SKM-1 treated with dmso at 0.1 percent for 144 hours (cell line): ENCODE measurements around the gene WDR64.
"Not testable (repeated sequence)": the region's sequence is repeated elsewhere in the genome, so short reads cannot be mapped to it uniquely, and the experiment has no call there.

Source experiments
- DNase-seq: peaks from one replicate; lab custom pipeline; 2025; ENCODE audit not compliant: unreplicated experiment; lab: John Stamatoyannopoulos, UW

The WDR64 gene

DNA sequence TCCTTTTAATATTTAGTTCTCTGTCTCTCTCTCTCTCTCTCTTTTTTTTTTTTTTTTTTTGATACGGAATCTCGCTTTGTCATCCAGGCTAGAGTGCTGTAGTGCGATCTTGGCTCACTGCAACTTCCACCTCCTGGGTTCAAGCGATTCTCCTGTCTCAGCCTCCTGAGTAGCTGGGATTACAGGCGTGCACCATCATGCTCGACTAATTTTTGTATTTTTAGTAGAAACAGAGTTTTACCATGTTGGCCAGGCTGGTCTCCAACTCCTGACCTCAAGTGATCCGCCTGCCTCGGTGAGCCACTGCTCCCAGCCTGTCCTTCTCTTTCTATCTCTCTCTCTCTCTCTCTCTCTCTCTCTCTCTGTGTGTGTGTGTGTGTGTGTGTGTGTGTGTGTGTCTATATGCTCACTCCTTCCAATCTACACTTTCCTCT, 83.4 kb downstream of the WDR64 start:
- DNase-seq = not testable (repeated sequence)

DNA sequence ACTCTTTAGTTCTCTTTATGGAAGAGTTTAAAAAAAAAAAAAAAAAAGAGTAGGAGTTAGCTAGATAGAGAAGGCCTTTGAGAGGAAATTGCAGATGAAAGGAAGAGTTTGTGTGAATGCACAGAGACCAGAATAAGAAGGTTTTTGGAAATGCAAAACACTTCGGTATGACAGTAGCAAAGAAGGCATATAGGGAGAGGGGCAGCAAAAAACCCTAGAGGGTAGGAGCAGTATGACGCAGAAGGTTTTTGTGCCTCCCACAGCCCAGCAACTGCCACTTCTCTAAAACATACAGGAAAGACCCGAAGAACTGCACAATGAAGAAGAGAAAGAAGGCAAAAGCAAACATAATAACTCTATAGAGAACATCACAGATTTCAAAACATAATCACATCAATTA, 84.3 kb downstream of the WDR64 start:
- DNase-seq = no peak

DNA sequence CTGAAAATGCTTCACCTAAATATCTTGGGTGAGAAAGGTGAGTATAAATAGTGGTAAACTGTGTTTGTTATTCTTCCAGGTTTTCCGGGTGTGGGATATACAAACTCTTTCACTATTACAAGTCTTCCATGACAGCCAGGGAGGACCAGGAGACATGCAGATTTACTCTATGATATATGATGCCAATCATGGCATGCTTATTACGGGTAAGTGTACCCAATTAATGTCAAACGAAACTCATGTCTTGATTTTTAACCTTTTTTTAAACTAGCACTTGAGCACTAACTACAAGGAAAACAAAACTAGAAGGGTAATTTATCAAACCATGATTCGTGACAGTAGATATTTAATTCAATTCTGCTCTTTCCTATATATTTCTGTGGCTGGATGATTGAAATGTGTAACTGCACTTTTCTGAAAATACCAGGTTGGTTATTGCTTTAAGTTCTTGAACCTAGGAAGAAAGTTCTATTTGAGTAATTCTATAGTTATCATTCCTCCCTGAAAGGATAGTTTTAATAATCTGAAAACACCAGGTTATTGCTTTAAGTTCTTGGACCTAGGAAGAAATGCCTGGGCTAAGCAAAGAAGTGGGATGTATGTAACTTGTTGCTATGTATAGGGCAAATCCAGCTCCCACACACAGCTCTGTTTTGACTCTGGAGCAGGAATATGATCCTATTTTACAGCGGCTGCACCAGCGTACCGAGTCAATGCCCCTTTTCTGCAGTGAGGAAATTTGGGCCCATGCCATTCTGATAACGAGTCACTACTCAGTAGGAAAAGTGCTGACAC, 86.4 kb downstream of the WDR64 start:
- DNase-seq = no peak

- DNase-seq = no peak
Observed at GRCh38 chr1:241742084-241742483, 90.0 kb downstream of the WDR64 start.

GRCh38 chr1:241744591-241744990, 92.5 kb downstream of the WDR64 start:
- no peak for DNase-seq

- no peak for DNase-seq
Observed at GRCh38 chr1:241747992-241748391, 95.9 kb downstream of the WDR64 start.

GRCh38 chr1:241749041-241749944, 97.2 kb downstream of the WDR64 start:
- no peak for DNase-seq

GRCh38 chr1:241749945-241750695, 98.0 kb downstream of the WDR64 start:
- DNase-seq = no peak

DNA sequence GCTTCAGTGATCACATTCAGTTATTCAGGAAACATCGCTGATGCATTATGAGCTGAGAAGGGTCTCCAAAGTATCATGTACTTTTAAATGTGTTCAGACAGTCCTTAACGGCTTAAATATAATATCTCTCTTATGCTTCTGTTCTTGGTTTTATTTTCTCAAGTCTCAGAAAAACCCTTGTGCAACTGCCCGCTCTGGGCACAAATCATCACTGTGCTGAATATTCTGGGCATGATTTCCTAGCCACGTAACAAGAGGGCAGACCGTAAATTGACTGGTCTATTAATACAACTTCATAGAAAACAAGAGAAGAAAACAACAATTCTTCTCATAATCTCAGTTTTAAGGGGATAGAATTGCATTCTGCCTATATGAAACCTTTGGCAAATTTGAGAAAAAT, 99.4 kb downstream of the WDR64 start:
- DNase-seq = no peak

- DNase-seq = no peak
Observed at GRCh38 chr1:241762713-241763339, 110.7 kb downstream of the WDR64 start.

- DNase-seq = no peak
Observed at GRCh38 chr1:241765390-241765789, 113.3 kb downstream of the WDR64 start.

GRCh38 chr1:241767737-241768136, 115.7 kb downstream of the WDR64 start:
- DNase-seq = no peak

GRCh38 chr1:241770115-241770514, 118.0 kb downstream of the WDR64 start:
- no peak for DNase-seq

- no peak for DNase-seq
Observed at GRCh38 chr1:241771117-241771516, 119.0 kb downstream of the WDR64 start.

- no peak for DNase-seq
Observed at GRCh38 chr1:241772932-241773500, 120.9 kb downstream of the WDR64 start.

- DNase-seq = no peak
Observed at GRCh38 chr1:241773991-241774390, 121.9 kb downstream of the WDR64 start.

- DNase-seq = no peak
Observed at GRCh38 chr1:241775021-241775420, 122.9 kb downstream of the WDR64 start.

DNA sequence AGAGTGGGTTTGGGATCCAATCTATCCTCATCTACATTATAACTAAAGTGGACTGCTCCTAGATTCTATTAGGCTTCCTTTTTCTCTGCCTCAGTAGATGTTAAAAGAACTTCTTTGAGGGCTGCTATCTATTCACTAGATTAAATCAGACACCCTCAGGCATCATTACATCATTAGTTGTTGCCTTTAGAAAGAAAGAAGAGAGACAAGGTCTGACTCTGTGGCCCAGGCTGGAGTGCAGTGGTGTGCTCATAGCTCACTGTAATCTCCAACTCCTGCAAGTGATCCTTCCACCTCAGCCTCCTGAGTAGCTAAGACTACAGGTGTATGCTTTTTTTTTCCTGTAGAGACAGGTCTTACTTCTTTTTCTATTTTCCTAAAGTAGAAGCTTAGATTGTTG, 124.8 kb downstream of the WDR64 start:
- no peak for DNase-seq

DNA sequence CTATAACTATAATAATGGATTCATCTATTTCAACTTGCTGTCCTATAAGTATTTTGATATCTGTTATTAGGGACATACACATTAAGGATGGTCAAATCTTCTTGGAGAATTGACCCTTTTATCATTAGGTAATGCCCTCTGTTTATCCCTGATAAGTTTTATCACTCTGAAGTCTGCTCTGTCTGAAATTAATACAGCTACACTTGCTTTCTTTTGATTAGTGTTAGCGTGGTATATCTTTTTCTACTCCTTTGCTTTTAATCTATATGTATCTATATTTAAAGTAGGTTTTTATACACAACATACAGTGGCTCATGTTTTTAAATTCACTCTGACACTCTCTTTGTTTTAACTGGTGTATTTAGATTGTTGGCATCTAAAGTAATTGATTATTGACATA, 126.0 kb downstream of the WDR64 start:
- DNase-seq = no peak

- DNase-seq = no peak
Observed at GRCh38 chr1:241779897-241780296, 127.8 kb downstream of the WDR64 start.

DNA sequence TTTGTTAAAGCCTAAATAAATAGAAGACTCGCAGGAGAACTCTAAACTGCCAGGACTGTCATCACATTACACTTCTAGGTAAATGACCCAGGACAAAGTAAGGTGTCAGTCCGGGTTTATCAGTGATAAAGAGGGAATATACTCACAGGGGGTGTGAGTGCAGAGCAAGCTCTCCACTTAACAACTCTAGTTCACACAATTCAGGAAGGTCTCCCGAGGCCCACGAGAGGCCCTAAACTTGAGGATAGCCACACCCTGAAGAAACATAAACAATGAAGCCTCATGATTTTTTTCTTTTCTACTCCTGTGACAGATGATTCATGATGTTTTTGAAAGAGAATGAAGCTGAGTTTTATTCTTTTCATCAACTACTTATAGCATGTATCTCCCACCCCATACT, 130.3 kb downstream of the WDR64 start:
- no peak for DNase-seq
